H1 (cell line): ENCODE data around the gene KIR2DL3.
"Not testable (repeated sequence)": the region's sequence is repeated elsewhere in the genome, so short reads cannot be mapped to it uniquely, and the experiment has no call there.

Source experiments
- CEBPB ChIP-seq: IDR thresholded peaks from 2 replicates; pipeline ENCODE4 v1.6.1; 2012; ENCODE audit warnings: low read depth, low read length
- CTCF ChIP-seq, 3 experiments: IDR thresholded peaks; 1 replicate in 2 of 3; 2 replicates in 1 of 3; pipeline versions ENCODE4 v1.5.1 to v1.6.1; 2011; ENCODE audit warnings: low read length in 3 of 3, mild to moderate bottlenecking in 3 of 3, inconsistent platforms in 2 of 3, low read depth in 1 of 3, moderate library complexity in 1 of 3; ENCODE audit not compliant: insufficient read depth in 1 of 3; ENCODE audit errors: control extremely low read depth in 1 of 3
- EP300 ChIP-seq, 2 experiments: IDR thresholded peaks; 1 replicate in 1 of 2; 2 replicates in 1 of 2; pipeline ENCODE4 v1.6.1; 2011 to 2012; ENCODE audit warnings: low read depth in 2 of 2, low read length in 2 of 2, mild to moderate bottlenecking in 2 of 2, borderline replicate concordance in 1 of 2, inconsistent platforms in 1 of 2, moderate library complexity in 1 of 2
- SP2 ChIP-seq: IDR thresholded peaks from 2 replicates; pipeline ENCODE4 v1.6.1; 2012; ENCODE audit warnings: mild to moderate bottlenecking, low read length, inconsistent platforms

GRCh38 chr19:54778896-54779295, 40.6 kb downstream of the KIR2DL3 start:
- not testable (repeated sequence) for TF ChIP-seq SP2; EP300 (IDR thresholded peaks at IDR 0.05; ENCODE audit: borderline replicate concordance in 1 of 2, low read depth in 2 of 2, low read length in 2 of 2); CTCF (IDR thresholded peaks at IDR 0.05; ENCODE audit: control extremely low read depth in 1 of 3, insufficient read depth in 1 of 3, low read depth in 1 of 3, low read length in 3 of 3); CEBPB
